ENCODE measurements around the gene AP3S2.

- TF ChIP-seq ZNF274 (IDR thresholded peaks at IDR 0.05; ENCODE audit: low read depth, low read length) (no peak), YY1 (IDR thresholded peaks at IDR 0.05; ENCODE audit: insufficient read depth, insufficient read length) (no peak), SUZ12 (IDR thresholded peaks at IDR 0.05; ENCODE audit: extremely low read depth, insufficient read depth, insufficient read length) (no peak)
Observed at GRCh38 chr15:89837830-89838178, 56.0 kb downstream of the AP3S2 start.

All from NT2/D1 (cell line).